MCF 10A (cell line): ENCODE data around the gene GABRG3. TPM values are rescaled to one million over a fixed set of nuclear protein-coding genes. Genes with fewer than 3 reads are reported as not detected.

Source experiments
- BruUV-seq: library from RNA; stranded (reverse); fragments of 400-500 nt; replicated peaks from 2 replicates; lab custom pipeline; 2021; lab: Mats Ljungman, UMichigan
- CTCF ChIA-PET: fragments of 300-600 bp; sonication (Branson Sonifier 250); formaldehyde crosslinking; extraction: SDS; loops from one replicate; lab custom pipeline; 2021; ENCODE audit warnings: antibody characterized with exemption, inconsistent platforms; lab: Yijun Ruan, JAX
- POLR2A ChIA-PET: fragments of 300-600, 350-650 bp; sonication (Branson Sonifier 250); formaldehyde crosslinking; extraction: SDS; loops from one replicate; lab custom pipeline; 2020; ENCODE audit warnings: antibody characterized with exemption, inconsistent platforms; lab: Yijun Ruan, JAX
- DNase-seq: peaks from one replicate; pipeline ENCODE4 v3.0.0-alpha.2; 2018; ENCODE audit not compliant: unreplicated experiment
- H3K27ac Mint-ChIP-seq: one replicate; pipeline ENCODE4 v1.8.0; 2022; ENCODE audit warnings: mild to moderate bottlenecking, low read depth, mixed read lengths; ENCODE audit not compliant: unreplicated experiment
- H3K27me3 Mint-ChIP-seq: one replicate; pipeline ENCODE4 v1.8.0; 2022; ENCODE audit warnings: mixed read lengths; ENCODE audit not compliant: insufficient read depth, unreplicated experiment
- H3K36me3 Mint-ChIP-seq: one replicate; pipeline ENCODE4 v1.8.0; 2022; ENCODE audit warnings: mild to moderate bottlenecking, moderate library complexity, mixed read lengths; ENCODE audit not compliant: insufficient read depth, unreplicated experiment
- H3K4me1 Mint-ChIP-seq: one replicate; pipeline ENCODE4 v1.8.0; 2022; ENCODE audit warnings: mixed read lengths; ENCODE audit not compliant: insufficient read depth, unreplicated experiment
- H3K4me3 Mint-ChIP-seq: one replicate; pipeline ENCODE4 v1.8.0; 2022; ENCODE audit warnings: mild to moderate bottlenecking, moderate library complexity, mixed read lengths; ENCODE audit not compliant: unreplicated experiment
- H3K9me3 Mint-ChIP-seq: one replicate; pipeline ENCODE4 v1.8.0; 2022; ENCODE audit warnings: mixed read lengths; ENCODE audit not compliant: unreplicated experiment
- CTCF ChIP-seq: fragments of 200-600 bp; IDR thresholded peaks from one replicate; pipeline ENCODE4 v1.8.0; 2022; ENCODE audit warnings: antibody characterized with exemption, mild to moderate bottlenecking; ENCODE audit not compliant: unreplicated experiment
- intact Hi-C: fragments of 100-400 bp; cut with micrococcal nuclease; formaldehyde crosslinking; loops from 2 replicates; pipeline ENCODE4 v1.14.1; 2022
- total RNA-seq: library from RNA; stranded (reverse); gene quantifications from 2 replicates; pipeline ENCODE4 v1.2.3, GENCODE V29; 2022

The GABRG3 gene
- total RNA-seq, 1 experiment from 2014 or later: not detected

DNA sequence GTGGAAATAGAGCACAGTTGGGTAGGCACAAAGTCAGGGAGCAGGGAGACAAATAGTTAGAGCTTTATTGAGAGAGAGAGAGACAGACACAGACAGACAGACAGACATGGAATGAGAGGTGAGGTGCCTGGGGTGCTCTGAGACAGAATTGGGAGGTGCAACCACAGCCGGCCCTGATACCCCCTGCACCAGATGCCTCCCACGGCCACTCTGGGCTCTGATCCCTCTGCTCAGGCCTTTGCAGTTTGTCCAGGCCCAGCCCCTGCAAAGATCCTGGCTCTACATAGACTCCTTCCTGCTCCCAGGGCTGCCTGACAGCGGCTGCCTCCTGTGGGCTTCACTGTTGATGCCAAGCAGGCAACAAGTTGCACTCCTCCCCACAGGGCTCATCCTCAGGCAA lies 283.8 kb downstream of the GABRG3 start:
- DNase-seq: no peak
- Mint-ChIP-seq H3K27me3 (no peaks in the 10 kb centered on the region), H3K27ac (no peak overlapping the region), H3K4me1 (no peaks in the 10 kb centered on the region), H3K36me3 (peaks cover 5% of the 10 kb centered on the region), H3K4me3 (no peak overlapping the region), H3K9me3 (peaks cover 37% of the 10 kb centered on the region)
- ChIA-PET CTCF (interaction anchor here (0.7 kb wide), 1 partner anchor 58 kb away, joined by 3 read pairs; no protein-coding TSS in a partner anchor), POLR2A (no interaction called here)
- no peak for TF ChIP-seq CTCF
- no TSS peak for BruUV-seq
- intact Hi-C loops: no loop called here

GRCh38 chr15:27256446-27256845 lies 285.5 kb downstream of the GABRG3 start:
- H3K9me3 Mint-ChIP-seq: peaks cover 48% of the 10 kb centered on the region
- CTCF ChIA-PET: no interaction called here

DNA sequence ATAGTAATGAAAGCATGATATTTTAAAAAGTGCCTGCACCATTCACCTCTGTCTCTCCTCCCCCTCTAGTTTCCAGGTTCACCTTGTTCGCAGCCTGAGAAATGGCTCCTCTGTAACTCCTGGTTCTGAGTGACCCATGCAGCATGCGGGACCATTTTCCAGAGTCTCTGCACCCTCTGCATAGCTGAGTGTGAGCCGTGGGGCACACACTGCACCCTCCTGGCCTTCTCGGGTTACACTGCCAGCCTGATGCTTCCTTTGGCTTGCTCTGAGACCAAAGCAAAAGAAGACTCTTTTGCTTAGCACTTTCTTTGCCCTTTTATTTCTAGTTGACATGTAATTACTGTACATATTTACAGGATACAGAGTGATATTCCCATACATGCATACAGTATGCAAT lies 287.3 kb downstream of the GABRG3 start:
- no TSS peak for BruUV-seq
- CTCF ChIA-PET: no interaction called here
- POLR2A ChIA-PET: no interaction called here
- no peaks in the 10 kb centered on the region for H3K27me3 Mint-ChIP-seq
- no peaks in the 10 kb centered on the region for H3K4me1 Mint-ChIP-seq
- H3K9me3 Mint-ChIP-seq: peaks cover 54% of the 10 kb centered on the region
- H3K4me3 Mint-ChIP-seq: no peak overlapping the region
- no peak overlapping the region for H3K27ac Mint-ChIP-seq
- intact Hi-C loops: no loop called here
- no peak for DNase-seq
- TF ChIP-seq CTCF: no peak
- peaks cover 5% of the 10 kb centered on the region for H3K36me3 Mint-ChIP-seq

More at GRCh38 chr15:27256446-27256845, 285.5 kb downstream of the GABRG3 start:
- no TSS peak for BruUV-seq
- Mint-ChIP-seq H3K4me1 (no peaks in the 10 kb centered on the region), H3K36me3 (peaks cover 5% of the 10 kb centered on the region), H3K27ac (no peak overlapping the region), H3K27me3 (no peaks in the 10 kb centered on the region), H3K4me3 (no peak overlapping the region)
- intact Hi-C loops: no loop called here
- POLR2A ChIA-PET: no interaction called here
- DNase-seq: no peak
- TF ChIP-seq CTCF: no peak

DNA sequence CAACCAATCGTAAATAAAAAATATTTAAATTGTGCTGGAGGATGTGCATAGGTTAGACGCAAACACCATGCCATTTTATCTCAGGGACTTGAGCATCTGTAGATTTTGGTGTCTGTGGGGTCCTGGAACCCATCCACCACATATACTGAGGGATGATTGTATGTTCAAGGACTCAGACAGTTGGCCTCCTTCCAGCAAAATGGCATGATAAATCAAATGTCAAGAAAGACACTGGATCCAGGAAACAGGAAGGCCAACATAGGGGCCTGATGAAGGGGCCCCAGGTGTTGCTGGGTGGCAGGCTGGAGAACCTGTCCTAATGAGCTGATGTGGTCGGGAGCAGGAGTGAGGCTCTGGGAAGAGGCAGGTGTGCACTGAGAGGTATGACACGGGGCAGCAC lies 289.5 kb downstream of the GABRG3 start:
- H3K4me1 Mint-ChIP-seq: no peaks in the 10 kb centered on the region
- no peaks in the 10 kb centered on the region for H3K36me3 Mint-ChIP-seq
- no peak overlapping the region for H3K4me3 Mint-ChIP-seq
- CTCF ChIA-PET: no interaction called here
- no peak overlapping the region for H3K27ac Mint-ChIP-seq
- DNase-seq: no peak
- no peaks in the 10 kb centered on the region for H3K27me3 Mint-ChIP-seq
- peaks cover 46% of the 10 kb centered on the region for H3K9me3 Mint-ChIP-seq
- TF ChIP-seq CTCF: no peak
- intact Hi-C loops: no loop called here
- BruUV-seq: no TSS peak
- POLR2A ChIA-PET: no interaction called here
